Measurements from ENCODE around the gene KCNH2. TPM values are rescaled to one million over a fixed set of nuclear protein-coding genes. Genes with fewer than 3 reads are reported as not detected.
A peak's percentile ranks its signal among the peaks of the same experiment; 100 is the strongest.

Gene KCNH2
- total RNA-seq, 1 donor from 2014 or later, result 10.0 TPM

GRCh38 chr7:150951181-150951520, 27.0 kb downstream of the KCNH2 start:
- Mint-ChIP-seq H3K4me3 (no peak overlapping the region), H3K27me3 (no peaks in the 10 kb centered on the region), H3K9me3 (no peaks in the 10 kb centered on the region), H3K4me1 (ENCODE audit: unreplicated experiment) (peaks cover 22% of the 10 kb centered on the region), H3K36me3 (no peaks in the 10 kb centered on the region), H3K27ac (no peak overlapping the region)
- DNase-seq (ENCODE audit: extremely low spot score, unreplicated experiment), result no peak
- TF ChIP-seq CTCF (conservative IDR thresholded peaks at IDR 0.05), result no peak

GRCh38 chr7:150950496-150951180, 27.5 kb downstream of the KCNH2 start:
- H3K27me3 Mint-ChIP-seq, result no peaks in the 10 kb centered on the region
- no peaks in the 10 kb centered on the region for H3K9me3 Mint-ChIP-seq
- H3K4me3 Mint-ChIP-seq, result no peak overlapping the region
- no peak for DNase-seq (ENCODE audit: extremely low spot score, unreplicated experiment)
- H3K36me3 Mint-ChIP-seq, result no peaks in the 10 kb centered on the region
- no peak overlapping the region for H3K27ac Mint-ChIP-seq
- peaks cover 22% of the 10 kb centered on the region for H3K4me1 Mint-ChIP-seq (ENCODE audit: unreplicated experiment)
- TF ChIP-seq CTCF (conservative IDR thresholded peaks at IDR 0.05), result no peak

- DNase-seq (ENCODE audit: extremely low spot score, unreplicated experiment), result no peak
- peak overlapping the region; percentile 29 for H3K27ac Mint-ChIP-seq
Observed at GRCh38 chr7:150949971-150950491, 28.1 kb downstream of the KCNH2 start.

GRCh38 chr7:150949564-150949963, 28.6 kb downstream of the KCNH2 start:
- Mint-ChIP-seq H3K4me1 (ENCODE audit: unreplicated experiment) (peaks cover 23% of the 10 kb centered on the region), H3K27ac (peak overlapping the region; percentile 29), H3K4me3 (peak overlapping the region; percentile 38), H3K36me3 (no peaks in the 10 kb centered on the region), H3K9me3 (no peaks in the 10 kb centered on the region), H3K27me3 (no peaks in the 10 kb centered on the region)
- DNase-seq (ENCODE audit: extremely low spot score, unreplicated experiment), result no peak
- TF ChIP-seq CTCF (conservative IDR thresholded peaks at IDR 0.05), result no peak

More at GRCh38 chr7:150949971-150950491, 28.1 kb downstream of the KCNH2 start:
- H3K9me3 Mint-ChIP-seq, result no peaks in the 10 kb centered on the region
- peak overlapping the region; percentile 38 for H3K4me3 Mint-ChIP-seq
- no peak for TF ChIP-seq CTCF (conservative IDR thresholded peaks at IDR 0.05)
- no peaks in the 10 kb centered on the region for H3K36me3 Mint-ChIP-seq
- no peaks in the 10 kb centered on the region for H3K27me3 Mint-ChIP-seq
- H3K4me1 Mint-ChIP-seq (ENCODE audit: unreplicated experiment), result peaks cover 26% of the 10 kb centered on the region

- Mint-ChIP-seq H3K9me3 (no peaks in the 10 kb centered on the region), H3K27me3 (no peaks in the 10 kb centered on the region), H3K4me1 (ENCODE audit: unreplicated experiment) (peaks cover 23% of the 10 kb centered on the region), H3K36me3 (no peaks in the 10 kb centered on the region), H3K27ac (no peak overlapping the region), H3K4me3 (no peak overlapping the region)
- no peak for TF ChIP-seq CTCF (conservative IDR thresholded peaks at IDR 0.05)
- no peak for DNase-seq (ENCODE audit: extremely low spot score, unreplicated experiment)
Observed at GRCh38 chr7:150948791-150949251, 29.3 kb downstream of the KCNH2 start.

Measured in type B pancreatic cell (in vitro differentiated cells).